HEK293 (cell line): ENCODE data around the gene IL3RA.

Source experiments
- ZNF394 ChIP-seq: fragments of 450-650 bp; formaldehyde crosslinking; IDR thresholded peaks from 2 replicates; pipeline ENCODE4 v1.5.1; 2016; ENCODE audit warnings: missing biosample characterization, missing genetic modification characterization, mild to moderate bottlenecking, moderate library complexity, borderline replicate concordance
- TF ChIP-seq, protein P1 (sequence below): fragments of 450-650 bp; formaldehyde crosslinking; IDR thresholded peaks from 2 replicates; pipeline ENCODE4 v1.5.1; 2016; ENCODE audit warnings: missing biosample characterization, missing genetic modification characterization

DNA sequence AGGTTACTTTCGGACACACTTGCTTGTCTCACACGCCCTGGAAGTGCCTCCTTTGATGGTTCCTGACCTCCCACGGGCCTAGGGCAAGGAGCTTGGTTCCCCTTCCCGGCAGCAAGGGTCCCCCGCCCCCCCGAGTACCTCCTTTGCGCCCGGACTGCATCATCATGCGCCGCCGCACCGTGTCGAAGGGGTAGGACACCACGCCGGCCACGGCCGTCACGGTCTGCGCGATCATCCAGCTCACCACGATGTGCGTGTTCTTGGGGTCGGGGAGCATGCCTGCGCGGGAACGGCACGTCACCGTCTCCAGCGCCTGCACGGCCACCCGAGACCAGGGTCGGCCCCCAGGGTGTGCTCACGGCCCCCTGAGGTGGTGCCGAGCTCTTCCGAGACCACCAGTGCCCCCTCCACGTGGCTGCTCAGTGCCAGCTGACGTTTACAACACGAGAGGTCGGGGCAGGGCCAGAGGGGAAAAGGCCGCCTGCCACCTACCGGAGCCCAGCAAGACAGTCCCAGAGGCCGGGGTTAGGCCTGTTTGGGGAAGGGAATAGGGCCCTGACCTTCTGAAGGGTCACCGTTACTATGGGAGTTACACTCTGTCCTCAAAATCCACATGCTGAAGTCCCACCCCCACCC, 50.7 kb downstream of the IL3RA start:
- TF ChIP-seq, protein P1, sequence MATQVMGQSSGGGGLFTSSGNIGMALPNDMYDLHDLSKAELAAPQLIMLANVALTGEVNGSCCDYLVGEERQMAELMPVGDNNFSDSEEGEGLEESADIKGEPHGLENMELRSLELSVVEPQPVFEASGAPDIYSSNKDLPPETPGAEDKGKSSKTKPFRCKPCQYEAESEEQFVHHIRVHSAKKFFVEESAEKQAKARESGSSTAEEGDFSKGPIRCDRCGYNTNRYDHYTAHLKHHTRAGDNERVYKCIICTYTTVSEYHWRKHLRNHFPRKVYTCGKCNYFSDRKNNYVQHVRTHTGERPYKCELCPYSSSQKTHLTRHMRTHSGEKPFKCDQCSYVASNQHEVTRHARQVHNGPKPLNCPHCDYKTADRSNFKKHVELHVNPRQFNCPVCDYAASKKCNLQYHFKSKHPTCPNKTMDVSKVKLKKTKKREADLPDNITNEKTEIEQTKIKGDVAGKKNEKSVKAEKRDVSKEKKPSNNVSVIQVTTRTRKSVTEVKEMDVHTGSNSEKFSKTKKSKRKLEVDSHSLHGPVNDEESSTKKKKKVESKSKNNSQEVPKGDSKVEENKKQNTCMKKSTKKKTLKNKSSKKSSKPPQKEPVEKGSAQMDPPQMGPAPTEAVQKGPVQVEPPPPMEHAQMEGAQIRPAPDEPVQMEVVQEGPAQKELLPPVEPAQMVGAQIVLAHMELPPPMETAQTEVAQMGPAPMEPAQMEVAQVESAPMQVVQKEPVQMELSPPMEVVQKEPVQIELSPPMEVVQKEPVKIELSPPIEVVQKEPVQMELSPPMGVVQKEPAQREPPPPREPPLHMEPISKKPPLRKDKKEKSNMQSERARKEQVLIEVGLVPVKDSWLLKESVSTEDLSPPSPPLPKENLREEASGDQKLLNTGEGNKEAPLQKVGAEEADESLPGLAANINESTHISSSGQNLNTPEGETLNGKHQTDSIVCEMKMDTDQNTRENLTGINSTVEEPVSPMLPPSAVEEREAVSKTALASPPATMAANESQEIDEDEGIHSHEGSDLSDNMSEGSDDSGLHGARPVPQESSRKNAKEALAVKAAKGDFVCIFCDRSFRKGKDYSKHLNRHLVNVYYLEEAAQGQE (tag by site-specific recombination): no peak
- no peak for TF ChIP-seq ZNF394
